CD14-positive monocyte (primary cell): ENCODE data around the gene LETM1. TPM values are rescaled to one million over a fixed set of nuclear protein-coding genes. Genes with fewer than 3 reads are reported as not detected.

Experiments
- DNase-seq, 3 donors: peaks; one replicate each; pipeline ENCODE4 v3.0.0-alpha.2; 2011 to 2022
- H2AFZ ChIP-seq: 2 replicates; pipeline ENCODE4 v1.6.0; 2012; ENCODE audit warnings: mild to moderate bottlenecking, low read depth, low read length, inconsistent platforms; ENCODE audit not compliant: insufficient read depth, poor library complexity, severe bottlenecking
- H3K27ac ChIP-seq, 2 donors: 1 replicate in 1 of 2; 2 replicates in 1 of 2; pipeline ENCODE4 v1.5.1; 2012 to 2013; ENCODE audit warnings: low read length in 2 of 2, control low read depth in 1 of 2, inconsistent platforms in 1 of 2, low read depth in 1 of 2, mild to moderate bottlenecking in 1 of 2
- H3K27me3 ChIP-seq, 2 donors: one replicate each; pipeline versions ENCODE4 v1.6.0 to v1.6.1; 2011 to 2013; ENCODE audit warnings: low read length in 2 of 2; ENCODE audit not compliant: control insufficient read depth in 2 of 2, insufficient read depth in 2 of 2
- H3K36me3 ChIP-seq, 2 donors: replicated peaks in 1 of 2; 1 replicate in 1 of 2; 2 replicates in 1 of 2; pipeline versions ENCODE4 v1.5.1 to v1.6.1; 2012 to 2013; ENCODE audit warnings: low read length in 2 of 2, control low read depth in 1 of 2, inconsistent platforms in 1 of 2, mild to moderate bottlenecking in 1 of 2; ENCODE audit not compliant: insufficient read depth in 2 of 2, control insufficient read depth in 1 of 2
- H3K4me1 ChIP-seq, 2 donors: 1 replicate in 1 of 2; 2 replicates in 1 of 2; pipeline versions ENCODE4 v1.5.1 to v1.6.1; 2012 to 2013; ENCODE audit warnings: low read length in 2 of 2, control low read depth in 1 of 2, inconsistent platforms in 1 of 2, mild to moderate bottlenecking in 1 of 2, moderate library complexity in 1 of 2; ENCODE audit not compliant: insufficient read depth in 2 of 2, control insufficient read depth in 1 of 2
- H3K4me2 ChIP-seq: replicated peaks from 2 replicates; pipeline ENCODE3; 2012; ENCODE audit warnings: low read length, moderate library complexity, mild to moderate bottlenecking; ENCODE audit not compliant: poor library complexity, severe bottlenecking; ENCODE audit errors: extremely low read depth
- H3K4me3 ChIP-seq, 3 experiments: fragments of 200-600 bp in 1 of 3; sonication (generic) in 1 of 3; replicated peaks in 1 of 3; 1 replicate in 2 of 3; 2 replicates in 1 of 3; pipeline ENCODE4 v1.5.1; 2011 to 2013; ENCODE audit warnings: low read length in 3 of 3, mild to moderate bottlenecking in 3 of 3, control low read depth in 2 of 3, low read depth in 2 of 3, inconsistent platforms in 1 of 3, moderate library complexity in 1 of 3
- H3K79me2 ChIP-seq: 2 replicates; pipeline ENCODE4 v1.6.0; 2012; ENCODE audit warnings: mild to moderate bottlenecking, control low read depth, inconsistent platforms, low read length, moderate library complexity; ENCODE audit not compliant: insufficient read depth
- H3K9ac ChIP-seq: 2 replicates; pipeline ENCODE4 v1.6.0; 2017; ENCODE audit warnings: low read length, mild to moderate bottlenecking; ENCODE audit not compliant: insufficient read depth, poor library complexity, severe bottlenecking
- H3K9me3 ChIP-seq, 2 donors: replicated peaks in 1 of 2; 1 replicate in 1 of 2; 2 replicates in 1 of 2; pipeline versions ENCODE4 v1.5.1 to v1.6.1; 2012 to 2013; ENCODE audit warnings: low read length in 2 of 2, control low read depth in 1 of 2; ENCODE audit not compliant: control insufficient read depth in 1 of 2, insufficient read depth in 1 of 2
- H4K20me1 ChIP-seq: 2 replicates; pipeline ENCODE4 v1.6.0; 2012; ENCODE audit warnings: mild to moderate bottlenecking, low read length, control low read depth, moderate library complexity; ENCODE audit not compliant: insufficient read depth
- H3K27ac Mint-ChIP-seq, 7 donors: one replicate each; pipeline ENCODE4 v1.8.0; 2020; ENCODE audit warnings: mild to moderate bottlenecking in 7 of 7, mixed read lengths in 7 of 7, moderate library complexity in 6 of 7, inconsistent platforms in 2 of 7
- H3K27me3 Mint-ChIP-seq, 3 donors: one replicate each; pipeline ENCODE4 v1.8.0; 2021 to 2022; ENCODE audit warnings: low read depth in 3 of 3, mild to moderate bottlenecking in 3 of 3, mixed read lengths in 3 of 3, moderate library complexity in 3 of 3, inconsistent platforms in 1 of 3
- H3K36me3 Mint-ChIP-seq, 2 donors: one replicate each; pipeline ENCODE4 v1.8.0; 2020; ENCODE audit warnings: mixed read lengths in 2 of 2, inconsistent platforms in 1 of 2, mild to moderate bottlenecking in 1 of 2
- H3K4me1 Mint-ChIP-seq: one replicate; pipeline ENCODE4 v1.8.0; 2020; ENCODE audit warnings: mild to moderate bottlenecking, mixed read lengths
- H3K4me3 Mint-ChIP-seq, 2 donors: one replicate each; pipeline ENCODE4 v1.8.0; 2020; ENCODE audit warnings: mild to moderate bottlenecking in 2 of 2, mixed read lengths in 2 of 2, moderate library complexity in 1 of 2
- H3K9me3 Mint-ChIP-seq, 7 donors: one replicate each; pipeline ENCODE4 v1.8.0; 2020 to 2022; ENCODE audit warnings: mixed read lengths in 7 of 7, mild to moderate bottlenecking in 6 of 7, moderate library complexity in 6 of 7, inconsistent platforms in 2 of 7
- WGBS: methylation state at CpG from one replicate; pipeline ENCODE4 v1.1.5; 2013; ENCODE audit warnings: missing lambda C conversion rate; ENCODE audit not compliant: insufficient coverage; 5-methylcytosine and 5-hydroxymethylcytosine counted together
- intact Hi-C, 2 donors: fragments of 100-400 bp; cut with micrococcal nuclease; formaldehyde crosslinking; loops; one replicate each; pipeline versions ENCODE4 v1.15.0 to v1.15.1; 2023
- polyA plus RNA-seq, 3 donors: library from polyadenylated mRNA; depleted of rRNA in 1 of 3; unstranded in 2 of 3; stranded (reverse) in 1 of 3; fragments of 300-500 nt in 2 of 3; fragments of >200 nt in 1 of 3; fragmentation: Illumina TruSeq in 2 of 3; gene quantifications; 1 replicate in 2 of 3; 2 replicates in 1 of 3; pipeline ENCODE4 v1.2.3, GENCODE V29; 2012 to 2021
- TF ChIP-seq, protein P1 (sequence below): fragments of 200-600 bp; IDR thresholded peaks from one replicate; pipeline ENCODE4 v1.8.0; 2022; ENCODE audit warnings: antibody characterized with exemption, mild to moderate bottlenecking

LETM1 gene
- polyA plus RNA-seq, 3 donors: 6.2 to 18.6 (median 9.0) TPM

DNA sequence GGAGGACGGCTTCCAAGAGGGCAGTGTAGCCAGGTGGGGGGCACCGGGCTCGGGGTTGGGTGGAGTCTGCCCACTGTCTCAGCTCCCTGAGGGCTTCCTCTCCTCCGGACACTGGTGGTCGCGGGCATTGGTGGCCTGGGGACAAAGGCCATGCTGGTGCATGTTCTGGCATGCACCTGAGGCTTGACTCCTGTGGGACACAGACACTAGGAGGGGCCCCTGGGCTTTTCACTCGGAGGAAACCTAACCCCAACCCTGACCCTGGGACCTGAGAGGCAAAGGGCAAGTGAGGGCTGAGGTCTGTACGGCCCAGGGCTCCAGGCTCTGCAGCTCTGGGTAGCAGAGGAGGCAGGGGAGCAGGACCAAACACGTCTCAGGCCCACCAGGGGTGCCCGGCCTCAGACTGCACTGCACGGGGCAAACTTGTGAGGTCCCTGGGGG is 85.1 kb downstream of the LETM1 start:
- 91% methylated on average over 11 of the region's 11 CpGs for WGBS

DNA sequence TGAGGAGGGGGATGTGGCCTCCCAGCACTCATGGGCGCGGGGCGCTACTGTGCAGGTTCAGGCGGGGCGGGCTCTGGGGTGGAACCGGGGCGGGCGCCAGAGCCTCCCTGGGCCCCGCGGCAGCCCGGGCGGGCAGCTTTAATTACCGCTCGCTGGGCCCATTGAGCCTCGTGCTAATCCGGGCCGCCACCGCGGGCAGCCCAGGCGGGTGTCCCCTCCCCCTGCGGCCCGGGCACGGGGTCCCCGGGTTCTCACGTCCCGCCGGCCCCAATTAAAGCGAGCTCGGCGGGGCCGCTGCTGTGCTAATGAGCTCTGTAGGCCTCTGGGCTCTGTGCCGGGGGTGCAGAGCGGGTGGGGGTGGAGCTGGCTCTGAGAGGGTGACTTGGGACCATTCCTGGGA is 85.7 kb downstream of the LETM1 start:
- Histone ChIP-seq H4K20me1 (no peaks in the 10 kb centered on the region), H3K79me2 (no peaks in the 10 kb centered on the region), H3K27ac (no peak overlapping the region), H3K4me2 (no peak overlapping the region), H3K9me3 (no peaks in the 10 kb centered on the region), H3K36me3 (no peaks in the 10 kb centered on the region), H3K27me3 (peaks cover 3 to 37% of the 10 kb centered on the region in 2 donors), H3K9ac (no peak overlapping the region), H3K4me3 (no peak overlapping the region), H2AFZ (no peak overlapping the region), H3K4me1 (no peaks in the 10 kb centered on the region)
- intact Hi-C loops: no loop called here
- no peak overlapping the region for H3K4me3 Mint-ChIP-seq
- H3K9me3 Mint-ChIP-seq: peaks cover 0 to 3% (median 0%) of the 10 kb centered on the region in 7 donors
- peaks cover 15 to 54% (median 18%) of the 10 kb centered on the region in 3 donors for H3K27me3 Mint-ChIP-seq
- H3K36me3 Mint-ChIP-seq: no peaks in the 10 kb centered on the region
- no peak for DNase-seq
- H3K4me1 Mint-ChIP-seq: no peaks in the 10 kb centered on the region
- no peak overlapping the region for H3K27ac Mint-ChIP-seq
- 76% methylated on average over 24 of the region's 33 CpGs for WGBS
- TF ChIP-seq, protein P1, sequence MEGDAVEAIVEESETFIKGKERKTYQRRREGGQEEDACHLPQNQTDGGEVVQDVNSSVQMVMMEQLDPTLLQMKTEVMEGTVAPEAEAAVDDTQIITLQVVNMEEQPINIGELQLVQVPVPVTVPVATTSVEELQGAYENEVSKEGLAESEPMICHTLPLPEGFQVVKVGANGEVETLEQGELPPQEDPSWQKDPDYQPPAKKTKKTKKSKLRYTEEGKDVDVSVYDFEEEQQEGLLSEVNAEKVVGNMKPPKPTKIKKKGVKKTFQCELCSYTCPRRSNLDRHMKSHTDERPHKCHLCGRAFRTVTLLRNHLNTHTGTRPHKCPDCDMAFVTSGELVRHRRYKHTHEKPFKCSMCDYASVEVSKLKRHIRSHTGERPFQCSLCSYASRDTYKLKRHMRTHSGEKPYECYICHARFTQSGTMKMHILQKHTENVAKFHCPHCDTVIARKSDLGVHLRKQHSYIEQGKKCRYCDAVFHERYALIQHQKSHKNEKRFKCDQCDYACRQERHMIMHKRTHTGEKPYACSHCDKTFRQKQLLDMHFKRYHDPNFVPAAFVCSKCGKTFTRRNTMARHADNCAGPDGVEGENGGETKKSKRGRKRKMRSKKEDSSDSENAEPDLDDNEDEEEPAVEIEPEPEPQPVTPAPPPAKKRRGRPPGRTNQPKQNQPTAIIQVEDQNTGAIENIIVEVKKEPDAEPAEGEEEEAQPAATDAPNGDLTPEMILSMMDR: no peak

More for the DNA sequence above, 85.1 kb downstream of the LETM1 start:
- Histone ChIP-seq H3K9ac (no peak overlapping the region), H3K4me1 (no peaks in the 10 kb centered on the region), H3K27me3 (peaks cover 3 to 32% of the 10 kb centered on the region in 2 donors), H2AFZ (no peak overlapping the region), H3K9me3 (no peaks in the 10 kb centered on the region), H3K4me3 (no peak overlapping the region), H3K27ac (no peak overlapping the region), H4K20me1 (no peaks in the 10 kb centered on the region), H3K4me2 (no peak overlapping the region), H3K36me3 (no peaks in the 10 kb centered on the region), H3K79me2 (no peaks in the 10 kb centered on the region)
- Mint-ChIP-seq H3K36me3 (no peaks in the 10 kb centered on the region), H3K9me3 (peaks cover 0 to 3% (median 0%) of the 10 kb centered on the region in 7 donors), H3K27me3 (peaks cover 12 to 48% (median 18%) of the 10 kb centered on the region in 3 donors), H3K4me3 (no peak overlapping the region), H3K27ac (no peak overlapping the region), H3K4me1 (no peaks in the 10 kb centered on the region)
- no peak for DNase-seq
- intact Hi-C loops: no loop called here
- TF ChIP-seq, protein P1: no peak
